ENCODE measurements around the gene IRGQ.
"Not testable (repeated sequence)": the region's sequence is repeated elsewhere in the genome, so short reads cannot be mapped to it uniquely, and the experiment has no call there.

The IRGQ gene

GRCh38 chr19:43595999-43596841 lies at the start of gene IRGQ, which contains the start of gene ZNF576:
TSS of gene IRGQ (minus strand) at chr19:43596134. CDS start at chr19:43595338, 796 bp downstream.
TSS of gene ZNF576 (plus strand) at chr19:43596595. CDS start at chr19:43597109, 514 bp downstream.
- peak; percentile 99 to 100 for DNase-seq

- no peak for DNase-seq
Observed at GRCh38 chr19:43644181-43644580, 48.2 kb upstream of the IRGQ start.

- no peak for DNase-seq
Observed at GRCh38 chr19:43643326-43643725, 47.4 kb upstream of the IRGQ start.

GRCh38 chr19:43642531-43642930 lies 46.6 kb upstream of the IRGQ start:
- DNase-seq: no peak

- no peak for DNase-seq
Observed at GRCh38 chr19:43641333-43641732, 45.4 kb upstream of the IRGQ start.

- DNase-seq: no peak
Observed at GRCh38 chr19:43640424-43640757, 44.5 kb upstream of the IRGQ start.

- DNase-seq: peak; percentile 17 to 73
Observed at GRCh38 chr19:43639519-43640423, 43.8 kb upstream of the IRGQ start, which contains the start of gene CADM4. TSS of gene CADM4 (minus strand) at chr19:43639850. CDS start at chr19:43639790, 60 bp downstream.

GRCh38 chr19:43638995-43639518 lies 43.1 kb upstream of the IRGQ start:
- DNase-seq: peak in 1 of 2 experiments; percentile 55

- DNase-seq: no peak
Observed at GRCh38 chr19:43638214-43638994, 42.5 kb upstream of the IRGQ start.

- no peak for DNase-seq
Observed at GRCh38 chr19:43636121-43636683, 40.3 kb upstream of the IRGQ start.

GRCh38 chr19:43635561-43635940 lies 39.6 kb upstream of the IRGQ start:
- not testable (repeated sequence) for DNase-seq

GRCh38 chr19:43634872-43635560 lies 39.1 kb upstream of the IRGQ start:
- peak in 1 of 2 experiments; percentile 73 for DNase-seq

- DNase-seq: peak in 1 of 2 experiments; percentile 18
Observed at GRCh38 chr19:43634506-43634871, 38.6 kb upstream of the IRGQ start.

- no peak for DNase-seq
Observed at GRCh38 chr19:43634068-43634467, 38.1 kb upstream of the IRGQ start.

- no peak for DNase-seq
Observed at GRCh38 chr19:43633520-43633919, 37.6 kb upstream of the IRGQ start.

GRCh38 chr19:43631491-43631890 lies 35.6 kb upstream of the IRGQ start:
- no peak for DNase-seq

- no peak for DNase-seq
Observed at GRCh38 chr19:43628646-43629326, 32.9 kb upstream of the IRGQ start.

GRCh38 chr19:43626838-43627237 lies 30.9 kb upstream of the IRGQ start:
- no peak for DNase-seq

- DNase-seq: peak in 1 of 2 experiments; percentile 28
Observed at GRCh38 chr19:43625918-43626579, 30.1 kb upstream of the IRGQ start.

GRCh38 chr19:43624933-43625332 lies 29.0 kb upstream of the IRGQ start:
- no peak for DNase-seq
